ENCODE results near the gene FAXDC2. TPM values are rescaled to one million over a fixed set of nuclear protein-coding genes. Genes with fewer than 3 reads are reported as not detected.

Gene FAXDC2
- total and polyA plus RNA-seq, 2 of the 8 experiments (the other 6 are each of a cell fraction or from before 2014, with no cell fraction given) = 3.7 to 5.9 TPM

- Histone ChIP-seq H3K23ac (ENCODE audit: insufficient read length) (no peak overlapping the region), H3K36me3 (ENCODE audit: control insufficient read depth in 2 of 4, insufficient read depth in 4 of 4, low read length in 3 of 4) (peaks cover 26 to 81% (median 57%) of the 10 kb centered on the region in 4 experiments), H3K4me2 (ENCODE audit: insufficient read depth in 1 of 2, low read depth in 2 of 2, low read length in 2 of 2) (no peak overlapping the region), H2BK15ac (ENCODE audit: low read length) (no peak overlapping the region), H2AK5ac (ENCODE audit: low read depth, low read length) (no peak overlapping the region), H4K91ac (replicated peaks; ENCODE audit: insufficient read length, low read length) (no peak overlapping the region), H3K18ac (ENCODE audit: extremely low read depth, low read length) (no peak overlapping the region), H2BK5ac (ENCODE audit: low read depth, low read length) (no peak overlapping the region), H3K14ac (ENCODE audit: insufficient read length) (no peak overlapping the region), H2BK120ac (replicated peaks; ENCODE audit: low read depth, low read length) (no peak overlapping the region), H3K9me3 (ENCODE audit: insufficient read depth in 2 of 2, low read depth in 1 of 2, low read length in 1 of 2) (no peaks in the 10 kb centered on the region), H3K4me1 (replicated peaks in 1 of 4; ENCODE audit: control insufficient read depth in 3 of 4, insufficient read depth in 4 of 4, low read length in 3 of 4) (peaks cover 0 to 2% (median 0%) of the 10 kb centered on the region in 4 experiments; a peak in 1 of 7 replicates), H3K79me2 (ENCODE audit: control insufficient read depth in 1 of 2, insufficient read depth in 2 of 2, low read length in 2 of 2) (peaks cover 0 to 8% of the 10 kb centered on the region in 2 experiments; a peak in 1 of 4 replicates), H3K56ac (replicated peaks; ENCODE audit: insufficient read length, low read depth, low read length) (no peak overlapping the region), H3K4ac (replicated peaks; ENCODE audit: insufficient read length, low read depth, low read length) (no peak overlapping the region), H3K27me3 (replicated peaks in 1 of 4; ENCODE audit: control insufficient read depth in 3 of 4, extremely low read depth in 1 of 4, insufficient read depth in 3 of 4, low read length in 3 of 4) (no peaks in the 10 kb centered on the region), H3K79me1 (ENCODE audit: low read depth, low read length) (peaks cover 5% of the 10 kb centered on the region), H4K8ac (ENCODE audit: extremely low read depth, insufficient read depth, low read length) (no peak overlapping the region), H3K4me3 (ENCODE audit: extremely low read depth in 1 of 4, insufficient read depth in 2 of 4, low read depth in 3 of 4, low read length in 4 of 4) (no peak overlapping the region), H3K23me2 (ENCODE audit: low read depth, low read length) (no peaks in the 10 kb centered on the region), H2BK20ac (ENCODE audit: low read length) (no peak overlapping the region), H3K27ac (ENCODE audit: low read depth, low read length) (no peak overlapping the region), H4K5ac (ENCODE audit: insufficient read length, low read depth, low read length) (no peak overlapping the region), H3K9ac (replicated peaks in 1 of 4; ENCODE audit: extremely low read depth in 1 of 4, low read depth in 3 of 4, low read length in 3 of 4) (no peak overlapping the region), H2AFZ (ENCODE audit: low read length) (no peak overlapping the region), H4K20me1 (replicated peaks in 1 of 2; ENCODE audit: control insufficient read depth in 1 of 2, insufficient read depth in 2 of 2, low read length in 2 of 2) (peaks cover 4 to 17% of the 10 kb centered on the region in 2 experiments), H2BK12ac (ENCODE audit: low read depth, low read length) (no peak overlapping the region)
- FAIRE-seq (no peak), DNase-seq (ENCODE audit: low read depth in 1 of 2, low spot score in 2 of 2) (no peak)
- POLR2A ChIA-PET (ENCODE audit: partially characterized antibody) = interaction anchor here (1.0 kb wide), 1 partner anchor 26 kb away, joined by 3 read pairs; no protein-coding TSS in a partner anchor
- peak in 1 of 2 experiments; percentile 27; a peak in 1 of 3 replicates for TF ChIP-seq POLR2A (IDR thresholded peaks at IDR 0.05; ENCODE audit: control extremely low read depth in 1 of 2, low read depth in 2 of 2, low read length in 2 of 2)
- no peak for TF ChIP-seq NRF1 (IDR thresholded peaks at IDR 0.05; ENCODE audit: low read depth, low read length)
- CTCF ChIA-PET (ENCODE audit: partially characterized antibody) = interaction anchor here (1.0 to 3.4 kb wide), 3 partner anchors 10 to 166 kb away, joined by 3 to 12 read pairs (median 3); no protein-coding TSS in a partner anchor
- 90% methylated on average over 5 of the region's 5 CpGs; no CpG with 5 or more reads in 1 of the 2 experiments for WGBS, 2 experiments (ENCODE audit: extremely low coverage in 1 of 2, insufficient coverage in 1 of 2, insufficient read length in 1 of 2, insufficient replicate concordance in 2 of 2, low coverage in 1 of 2, low lambda C conversion rate in 2 of 2, missing lambda C conversion rate in 1 of 2)
These were observed 34.6 kb downstream of the FAXDC2 start for GRCh38 chr5:154815684-154816247.
